ENCODE data around the gene ADGRD2. TPM values are rescaled to one million over a fixed set of nuclear protein-coding genes. Genes with fewer than 3 reads are reported as not detected.

The ADGRD2 gene
- total and polyA plus RNA-seq, 4 donors: not detected

- Histone ChIP-seq H3K4me1 (ENCODE audit: control insufficient read depth in 5 of 5, insufficient read depth in 5 of 5, low read length in 5 of 5) (no peaks in the 10 kb centered on the region), H3K36me3 (ENCODE audit: control insufficient read depth in 4 of 4, insufficient read depth in 4 of 4, low read length in 4 of 4) (no peaks in the 10 kb centered on the region), H3K9me3 (ENCODE audit: control insufficient read depth in 4 of 4, insufficient read depth in 3 of 4, low read length in 3 of 4) (peaks cover 0 to 9% (median 0%) of the 10 kb centered on the region in 4 donors), H3K27ac (ENCODE audit: low read depth in 1 of 2, low read length in 1 of 2) (no peak overlapping the region), H3K4me3 (no peak overlapping the region), H3K9ac (ENCODE audit: insufficient read depth in 1 of 2, low read length in 2 of 2) (no peak overlapping the region), H3K27me3 (ENCODE audit: control insufficient read depth in 3 of 3, insufficient read depth in 3 of 3, low read length in 2 of 3) (peaks cover 9 to 16% (median 13%) of the 10 kb centered on the region in 3 donors)
- WGBS, 2 donors: 84 to 88% methylated on average over 16 of the region's 16 CpGs
- DNase-seq (no peak), ATAC-seq (ENCODE audit: insufficient read depth, low FRiP score) (no peak)
- TF ChIP-seq CTCF (IDR thresholded peaks at IDR 0.05; ENCODE audit: control extremely low read depth, extremely low read depth): no peak
Observed at GRCh38 chr9:124479371-124479770, 29.1 kb downstream of the ADGRD2 start.

GRCh38 chr9:124479947-124480620 lies 29.8 kb downstream of the ADGRD2 start:
- Histone ChIP-seq H3K4me3 (no peak overlapping the region), H3K9ac (ENCODE audit: insufficient read depth in 1 of 2, low read length in 2 of 2) (no peak overlapping the region), H3K27ac (ENCODE audit: low read depth in 1 of 2, low read length in 1 of 2) (no peak overlapping the region), H3K9me3 (ENCODE audit: control insufficient read depth in 4 of 4, insufficient read depth in 3 of 4, low read length in 3 of 4) (peaks cover 0 to 9% (median 0%) of the 10 kb centered on the region in 4 donors), H3K4me1 (ENCODE audit: control insufficient read depth in 5 of 5, insufficient read depth in 5 of 5, low read length in 5 of 5) (no peaks in the 10 kb centered on the region), H3K27me3 (ENCODE audit: control insufficient read depth in 3 of 3, insufficient read depth in 3 of 3, low read length in 2 of 3) (peaks cover 7 to 16% (median 13%) of the 10 kb centered on the region in 3 donors), H3K36me3 (ENCODE audit: control insufficient read depth in 4 of 4, insufficient read depth in 4 of 4, low read length in 4 of 4) (no peaks in the 10 kb centered on the region)
- TF ChIP-seq CTCF (IDR thresholded peaks at IDR 0.05; ENCODE audit: control extremely low read depth, extremely low read depth): no peak
- ATAC-seq (ENCODE audit: insufficient read depth, low FRiP score) (no peak), DNase-seq (no peak)
- 70 to 78% methylated on average over 6 of the region's 6 CpGs for WGBS, 2 donors

- Histone ChIP-seq H3K27me3 (ENCODE audit: control insufficient read depth in 3 of 3, insufficient read depth in 3 of 3, low read length in 2 of 3) (peaks cover 6 to 21% (median 13%) of the 10 kb centered on the region in 3 donors), H3K4me1 (ENCODE audit: control insufficient read depth in 5 of 5, insufficient read depth in 5 of 5, low read length in 5 of 5) (no peaks in the 10 kb centered on the region), H3K9me3 (ENCODE audit: control insufficient read depth in 4 of 4, insufficient read depth in 3 of 4, low read length in 3 of 4) (peaks cover 0 to 9% (median 0%) of the 10 kb centered on the region in 4 donors), H3K36me3 (ENCODE audit: control insufficient read depth in 4 of 4, insufficient read depth in 4 of 4, low read length in 4 of 4) (no peaks in the 10 kb centered on the region), H3K4me3 (no peak overlapping the region), H3K9ac (ENCODE audit: insufficient read depth in 1 of 2, low read length in 2 of 2) (no peak overlapping the region), H3K27ac (ENCODE audit: low read depth in 1 of 2, low read length in 1 of 2) (no peak overlapping the region)
- no peak for TF ChIP-seq CTCF (IDR thresholded peaks at IDR 0.05; ENCODE audit: control extremely low read depth, extremely low read depth)
- DNase-seq: peak in 2 of 3 donors; percentile 27 to 29
- ATAC-seq (ENCODE audit: insufficient read depth, low FRiP score): no peak
- 20 to 23% methylated on average over 7 of the region's 7 CpGs for WGBS, 2 donors
Observed at GRCh38 chr9:124480621-124480981, 30.4 kb downstream of the ADGRD2 start.

Data from lung (tissue), 12 donors.